ENCODE data around the gene RING1.

The RING1 gene

DNA sequence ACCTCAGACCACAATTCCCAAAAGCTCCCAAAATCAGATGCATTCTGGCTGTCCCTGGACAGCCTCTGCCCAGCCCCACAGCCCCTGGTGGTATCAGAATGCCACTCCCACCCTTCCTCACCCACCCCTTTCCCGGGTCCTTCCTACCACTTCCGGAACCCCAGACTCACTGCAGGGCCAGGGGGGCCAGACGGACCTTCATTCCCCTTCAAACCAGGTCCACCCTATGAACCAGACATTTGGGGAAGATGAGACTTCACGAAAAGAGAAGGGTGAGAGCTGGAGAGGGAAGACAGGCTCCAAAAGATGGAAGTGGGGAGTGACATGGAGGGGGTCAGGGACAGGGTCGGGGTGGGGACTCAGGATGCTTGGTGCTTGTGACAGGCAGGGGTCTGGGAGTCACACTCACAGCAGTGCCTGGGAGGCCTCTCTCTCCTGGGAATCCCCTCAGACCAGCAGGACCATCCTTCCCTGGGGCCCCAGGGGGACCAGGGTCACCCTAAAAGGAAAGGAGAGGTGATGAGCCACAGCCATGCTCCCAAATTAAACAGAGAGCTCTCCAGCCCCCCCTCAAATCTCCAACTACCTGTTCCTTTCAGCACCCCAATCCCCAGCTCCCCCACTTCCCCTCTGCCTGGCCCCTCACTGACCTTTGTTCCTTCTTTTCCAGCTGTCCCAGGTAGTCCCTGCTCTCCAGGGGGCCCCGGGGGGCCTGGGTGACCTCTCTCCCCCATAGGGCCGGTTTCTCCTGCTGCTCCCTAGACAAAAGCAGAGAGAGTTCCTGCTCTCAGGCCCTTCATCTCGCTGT lies 36.2 kb upstream of the RING1 start:
- DNase-seq (ENCODE audit: low read depth in 2 of 2) = no peak

DNA sequence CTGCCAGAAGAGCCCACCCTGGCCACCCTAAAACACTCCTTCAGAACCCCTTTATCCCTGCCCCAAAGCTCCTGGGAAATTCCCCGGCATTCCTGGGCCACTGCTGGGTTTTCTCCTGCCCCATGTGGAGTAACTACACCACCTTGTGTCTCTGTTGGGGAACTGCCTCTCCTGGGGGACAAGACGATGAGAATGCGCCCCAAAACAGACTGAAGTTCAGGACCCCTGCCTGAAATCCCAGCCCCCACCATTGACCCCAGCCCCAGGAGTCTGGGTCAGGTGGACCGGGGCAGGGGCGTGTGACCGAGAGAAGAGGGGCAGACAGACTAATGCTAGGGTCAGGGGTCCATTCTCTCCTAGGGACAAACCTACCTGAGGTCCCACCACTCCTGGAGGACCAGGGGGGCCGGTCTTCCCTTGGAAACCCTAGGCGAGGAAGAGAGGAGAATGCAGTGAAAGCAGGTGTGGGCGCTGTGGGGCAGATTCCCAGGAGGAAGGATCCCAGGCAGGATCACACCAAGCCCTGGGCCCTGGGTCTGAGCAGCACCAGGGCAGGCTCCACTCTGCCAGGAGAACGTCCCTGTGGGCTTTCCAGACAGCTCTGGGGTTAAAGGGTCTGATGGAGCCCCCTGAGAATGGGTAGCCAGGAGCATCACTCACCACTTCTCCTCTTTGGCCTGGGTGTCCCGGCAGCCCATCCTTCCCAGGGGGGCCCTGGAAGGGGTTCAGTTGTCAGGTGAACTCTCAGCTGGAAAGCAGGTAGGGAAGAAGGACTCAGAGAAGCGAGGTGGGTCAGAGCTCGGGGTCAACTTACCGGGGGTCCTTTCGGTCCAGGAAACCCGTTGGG lies 35.4 kb upstream of the RING1 start:
- no peak for DNase-seq (ENCODE audit: low read depth in 2 of 2)

DNA sequence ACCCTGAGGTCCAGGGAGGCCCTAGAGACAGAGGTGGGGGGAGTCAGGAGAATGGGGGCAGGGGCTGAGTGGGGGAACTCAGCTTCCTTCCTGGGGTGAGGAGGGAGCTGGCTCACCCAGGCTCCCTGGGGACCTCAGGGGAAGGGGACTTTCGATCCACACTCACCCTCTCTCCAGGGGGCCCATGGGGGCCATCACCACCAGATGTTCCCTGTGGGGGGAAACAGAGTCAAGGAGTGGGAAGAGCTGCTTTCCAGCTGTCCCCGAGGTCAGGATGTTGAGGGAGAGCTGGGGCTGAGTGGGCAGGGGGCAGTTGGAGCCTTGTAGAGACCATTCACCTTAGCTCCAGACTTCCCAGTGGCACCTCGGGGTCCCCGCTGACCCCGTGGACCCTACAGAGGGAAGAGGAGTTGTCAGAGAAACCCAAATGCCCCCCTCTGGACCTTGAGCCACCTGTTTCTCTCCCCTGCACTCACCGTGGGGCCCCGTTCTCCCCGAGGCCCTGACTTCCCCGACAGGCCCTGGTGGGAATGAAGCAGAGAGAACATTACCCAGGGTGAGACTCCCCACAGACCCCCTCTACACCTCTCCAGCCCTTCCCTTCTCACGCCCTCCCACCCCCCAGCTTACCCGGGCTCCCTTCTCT lies 34.6 kb upstream of the RING1 start:
- no peak for DNase-seq (ENCODE audit: low read depth in 2 of 2)

DNA sequence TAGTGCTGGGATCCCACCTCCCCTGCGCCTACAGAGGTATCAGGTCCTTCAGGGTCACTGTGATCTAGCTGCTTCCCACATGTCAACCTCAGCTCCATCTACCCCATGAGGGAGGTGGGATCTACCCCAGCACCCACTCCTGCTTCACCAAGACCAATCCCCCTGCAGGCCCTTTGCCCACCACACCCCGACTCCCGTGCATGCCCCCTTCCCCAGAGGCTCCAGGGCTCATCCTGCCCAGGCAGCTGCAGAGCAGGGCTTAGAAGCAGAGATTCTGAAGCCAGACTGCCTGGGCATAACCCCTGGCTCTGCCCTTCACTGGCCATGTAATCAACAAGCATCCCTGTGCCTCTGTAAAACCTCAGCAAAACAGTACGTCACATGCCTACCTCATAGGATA lies 33.5 kb upstream of the RING1 start:
- no peak for DNase-seq (ENCODE audit: low read depth in 2 of 2)

DNA sequence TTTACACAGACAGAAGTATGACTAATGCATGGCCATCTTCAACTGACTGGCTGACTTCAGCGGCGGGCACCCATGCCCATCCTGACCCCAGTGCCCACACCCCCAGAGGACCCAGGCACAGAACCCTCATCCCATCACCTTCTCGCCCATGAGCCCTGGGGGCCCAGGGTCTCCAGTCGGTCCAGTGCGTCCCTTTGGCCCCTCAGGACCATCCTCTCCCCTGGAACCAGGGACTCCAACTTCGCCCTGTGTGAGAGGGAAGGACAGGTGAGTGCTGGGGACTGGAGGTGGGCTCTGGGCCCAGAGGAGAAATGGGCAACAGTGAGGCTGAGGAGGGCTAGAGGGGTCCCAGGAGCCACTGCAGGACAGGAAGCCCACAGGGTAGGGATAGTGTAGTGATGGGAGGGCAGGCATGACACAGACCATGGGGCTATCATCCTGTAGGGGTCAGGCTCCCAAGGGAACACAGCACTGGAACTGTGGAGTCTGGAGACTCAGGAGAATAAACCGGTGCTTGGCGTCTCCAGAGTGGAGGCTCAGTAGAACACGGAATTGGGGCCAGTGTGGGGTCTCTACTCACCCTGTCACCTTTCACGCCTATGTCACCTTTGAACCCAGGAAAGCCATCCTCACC lies 32.7 kb upstream of the RING1 start:
- no peak for DNase-seq (ENCODE audit: low read depth in 2 of 2)

DNA sequence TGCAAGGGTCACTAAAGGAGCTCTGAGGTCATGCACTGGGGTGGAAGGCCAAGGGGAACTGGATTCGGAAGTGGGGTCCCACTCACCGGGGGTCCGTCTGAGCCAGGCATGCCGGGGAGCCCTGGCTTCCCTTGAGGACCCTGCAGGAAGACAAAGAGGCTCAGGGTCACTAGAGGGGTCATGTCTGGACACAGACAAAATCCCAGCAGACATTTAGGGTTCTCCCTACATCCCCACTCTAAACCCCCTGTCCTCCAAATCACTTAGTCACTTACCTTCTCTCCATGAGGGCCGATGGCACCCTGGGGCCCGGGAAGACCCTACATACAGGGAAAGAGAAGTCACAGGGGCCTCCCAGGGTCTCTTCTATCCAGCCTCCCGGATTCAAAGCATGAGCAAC lies 31.4 kb upstream of the RING1 start:
- no peak for DNase-seq (ENCODE audit: low read depth in 2 of 2)

DNA sequence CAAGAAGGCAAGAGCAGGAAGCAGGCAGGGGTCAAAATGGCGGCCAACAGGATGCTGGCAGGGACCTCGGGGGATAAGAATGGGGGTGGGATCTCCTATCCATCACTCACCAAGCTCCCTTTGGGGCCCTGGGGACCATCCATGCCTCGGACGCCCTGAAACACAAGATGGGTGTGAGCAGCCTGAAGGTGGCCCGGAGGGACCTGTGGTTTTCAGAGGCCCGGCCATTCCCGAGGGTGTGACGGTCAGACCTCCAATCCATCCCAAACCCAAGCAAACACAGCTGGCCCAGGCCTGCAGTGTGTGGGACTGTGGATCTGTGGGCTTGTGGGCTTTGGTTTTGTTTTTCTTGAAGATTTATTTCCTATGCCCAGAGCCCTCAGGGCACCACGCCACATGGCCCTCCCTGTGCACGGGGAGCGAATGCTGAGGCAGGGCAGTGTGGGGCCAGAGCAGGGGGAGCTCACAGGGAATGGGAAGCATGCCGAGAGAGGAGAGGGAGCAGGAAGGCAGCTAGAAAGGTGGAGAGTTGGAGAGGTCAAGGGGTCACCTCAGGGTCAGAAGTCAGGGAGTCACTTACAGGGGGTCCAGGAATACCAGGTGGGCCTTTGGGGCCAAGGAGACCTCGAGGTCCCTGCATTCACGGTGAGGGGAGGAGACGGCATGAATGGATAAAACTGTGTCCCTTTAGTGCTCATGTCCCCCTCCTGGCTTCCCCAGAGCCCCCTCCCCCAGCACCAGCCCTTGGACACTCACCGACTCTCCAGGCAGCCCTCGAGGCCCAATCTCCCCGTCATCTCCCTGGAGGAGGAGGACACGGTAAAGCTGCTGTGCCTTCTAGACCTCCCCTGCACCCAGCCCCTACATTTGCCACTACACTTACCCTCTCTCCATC lies 30.5 kb upstream of the RING1 start:
- no peak for DNase-seq (ENCODE audit: low read depth in 2 of 2)

DNA sequence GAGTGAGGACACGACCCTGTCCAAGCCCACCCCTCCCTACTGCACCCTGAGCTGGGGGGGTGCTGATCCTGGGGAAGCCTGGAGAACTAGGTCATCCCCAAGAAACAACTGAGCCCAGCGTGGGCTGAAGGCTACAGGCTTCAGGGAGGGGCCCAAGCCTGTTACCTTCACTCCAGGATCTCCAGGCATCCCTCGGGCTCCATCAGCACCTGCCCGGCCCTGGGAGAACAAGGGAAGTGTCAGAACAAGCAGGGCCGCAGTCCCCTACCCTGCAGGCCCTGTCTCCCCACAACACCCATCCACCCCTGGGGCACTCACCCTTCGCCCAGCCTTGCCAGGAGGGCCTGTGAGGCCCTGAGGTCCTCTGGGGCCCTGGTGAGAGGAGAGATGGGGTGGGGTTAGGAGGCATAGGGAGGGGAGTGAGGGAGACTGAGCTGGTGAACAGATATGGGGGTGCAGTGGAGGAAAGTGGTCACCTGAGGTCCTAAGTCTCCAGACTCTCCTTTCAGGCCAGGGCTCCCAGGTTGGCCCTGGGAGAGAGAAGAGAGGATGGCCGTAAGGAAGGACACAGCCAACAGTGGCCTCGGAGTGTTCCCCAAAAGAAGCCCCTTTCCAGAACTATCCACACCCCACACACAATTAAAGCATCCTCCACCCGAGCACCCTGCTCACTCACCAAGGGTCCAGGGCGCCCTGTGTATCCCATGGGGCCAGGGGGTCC lies 29.4 kb upstream of the RING1 start:
- DNase-seq (ENCODE audit: low read depth in 2 of 2) = no peak

DNA sequence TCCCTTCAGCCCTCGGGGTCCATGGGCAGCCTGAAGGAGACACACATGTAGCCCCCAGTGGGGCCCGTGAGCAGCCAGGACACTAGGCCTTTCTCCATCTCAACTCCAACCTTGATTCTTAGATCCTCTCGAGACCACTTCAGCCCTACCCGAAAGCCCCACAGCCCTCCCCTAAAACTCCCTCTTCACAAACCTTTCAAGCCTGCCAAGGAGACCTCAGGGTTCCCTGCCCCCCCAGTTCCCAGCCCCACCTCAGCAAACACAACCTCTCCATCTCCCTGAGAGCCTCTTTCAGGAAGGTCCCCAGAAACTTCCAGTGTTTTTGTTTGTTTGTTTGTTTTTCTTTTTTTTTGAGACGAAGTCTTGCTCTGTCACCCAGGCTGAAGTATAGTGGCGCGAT lies 27.2 kb upstream of the RING1 start:
- DNase-seq (ENCODE audit: low read depth in 2 of 2) = no peak

DNA sequence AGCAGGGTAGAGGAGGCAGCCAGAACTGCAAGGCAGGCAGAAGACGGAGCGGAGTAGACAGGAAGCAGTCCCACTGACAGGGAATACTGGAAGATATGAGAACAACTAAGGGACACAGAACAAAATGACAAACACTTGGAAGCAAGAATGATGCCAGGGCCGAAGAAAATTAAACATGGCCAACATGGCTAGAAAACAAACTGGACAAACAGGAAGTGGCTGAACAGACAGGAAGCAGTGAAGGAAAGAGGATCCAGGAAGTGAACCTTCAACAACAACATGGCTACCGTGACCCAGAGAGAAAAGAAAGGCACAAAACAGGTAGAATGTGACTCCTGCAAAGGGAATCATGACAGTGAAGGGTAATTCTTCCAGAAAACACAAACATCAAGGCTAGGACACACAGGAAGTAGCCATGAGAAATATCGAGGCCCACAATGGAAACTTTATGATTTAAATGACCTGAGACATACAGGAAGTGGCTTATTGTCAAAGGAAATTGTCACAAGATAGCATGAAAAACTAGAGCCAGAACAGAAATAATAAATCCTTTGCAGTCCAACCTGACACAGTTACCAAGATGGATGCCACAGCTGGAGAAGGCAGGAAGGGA lies 25.1 kb upstream of the RING1 start:
- no peak for DNase-seq (ENCODE audit: low read depth in 2 of 2)

DNA sequence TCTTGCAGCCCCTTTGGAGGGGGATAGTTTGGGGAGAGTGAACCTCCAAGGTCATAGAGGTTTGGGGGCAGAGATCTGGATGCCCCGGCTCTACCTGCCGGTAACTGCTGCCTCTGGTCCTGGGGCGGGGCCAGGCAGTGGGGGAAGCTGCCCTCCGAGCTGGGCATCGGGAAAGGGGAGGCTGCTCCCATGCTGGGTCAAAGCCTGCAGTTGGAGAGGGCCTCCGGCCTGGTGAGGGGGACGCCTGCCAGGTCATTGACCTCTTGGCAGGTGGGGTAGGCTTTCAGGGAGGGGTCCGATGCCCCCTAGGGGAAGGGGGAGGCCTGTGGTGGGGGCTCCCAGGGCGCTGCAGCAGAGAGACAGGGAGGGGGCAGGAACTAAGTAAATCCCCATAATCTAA lies 23.1 kb upstream of the RING1 start:
- DNase-seq (ENCODE audit: low read depth in 2 of 2) = no peak

DNA sequence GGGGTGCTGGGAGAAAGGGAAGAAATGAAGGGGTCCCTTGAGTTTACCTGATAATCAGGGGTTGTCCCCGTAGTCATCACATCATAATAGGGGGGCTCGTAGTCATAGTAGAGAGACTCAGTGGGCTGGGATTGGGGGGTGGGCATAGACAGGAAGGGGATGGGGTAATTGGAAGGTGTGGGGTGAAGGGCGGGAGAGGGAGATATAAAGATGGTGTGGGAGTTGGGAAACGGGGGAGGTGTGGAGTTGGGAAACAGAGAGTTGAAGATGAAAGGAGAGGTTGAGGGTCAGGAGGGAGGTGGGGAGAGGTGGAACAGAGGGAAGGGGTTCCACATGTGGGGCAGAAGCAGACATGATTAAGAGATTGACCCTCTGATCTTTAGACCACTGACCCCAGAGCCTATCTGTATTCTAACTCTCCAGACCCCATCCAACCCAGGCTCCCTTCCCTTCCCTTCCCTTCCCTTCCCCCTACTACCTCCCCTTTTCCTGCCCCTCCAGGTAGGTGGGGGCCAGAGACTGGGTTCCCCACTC lies 22.6 kb upstream of the RING1 start:
- no peak for DNase-seq (ENCODE audit: low read depth in 2 of 2)

DNA sequence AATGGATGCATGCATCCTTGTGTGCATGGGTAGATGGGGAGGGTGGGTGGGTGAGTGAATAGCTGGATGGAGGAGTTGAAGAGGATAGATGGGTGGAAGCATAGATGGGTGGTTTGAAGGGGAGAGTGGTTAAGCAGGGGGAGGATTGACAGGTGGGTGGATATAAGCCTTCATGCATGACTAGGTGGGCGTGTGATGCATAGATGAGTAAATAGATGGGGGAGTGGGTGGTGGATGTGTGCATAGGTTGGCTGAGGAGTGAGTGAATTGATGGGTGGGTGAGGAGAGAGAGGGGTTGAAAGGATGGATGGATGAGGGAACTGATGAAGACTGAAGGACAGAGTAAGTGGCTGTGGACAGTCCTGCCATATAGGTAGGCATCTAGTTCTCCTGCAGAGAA lies 20.5 kb upstream of the RING1 start:
- DNase-seq (ENCODE audit: low read depth in 2 of 2) = no peak

DNA sequence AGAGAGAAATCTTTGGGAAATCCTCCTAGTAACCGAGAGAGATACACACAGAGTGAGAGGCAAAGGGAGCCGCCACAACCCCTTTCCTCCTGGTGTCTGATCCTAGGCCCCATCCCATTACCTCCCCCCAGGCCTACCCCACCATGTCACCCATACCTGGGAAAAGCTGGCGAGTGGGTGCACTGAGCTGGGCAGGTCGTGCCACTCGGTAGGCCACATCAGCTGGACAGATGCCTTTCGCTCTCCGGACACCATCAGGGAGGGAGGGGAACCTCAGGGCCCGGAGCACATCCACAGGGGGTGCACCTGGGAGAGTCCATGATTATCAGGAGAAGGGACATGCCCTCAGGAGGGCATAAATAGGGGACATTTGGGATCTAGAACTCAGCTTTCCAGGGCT lies 19.1 kb upstream of the RING1 start:
- DNase-seq (ENCODE audit: low read depth in 2 of 2) = no peak

DNA sequence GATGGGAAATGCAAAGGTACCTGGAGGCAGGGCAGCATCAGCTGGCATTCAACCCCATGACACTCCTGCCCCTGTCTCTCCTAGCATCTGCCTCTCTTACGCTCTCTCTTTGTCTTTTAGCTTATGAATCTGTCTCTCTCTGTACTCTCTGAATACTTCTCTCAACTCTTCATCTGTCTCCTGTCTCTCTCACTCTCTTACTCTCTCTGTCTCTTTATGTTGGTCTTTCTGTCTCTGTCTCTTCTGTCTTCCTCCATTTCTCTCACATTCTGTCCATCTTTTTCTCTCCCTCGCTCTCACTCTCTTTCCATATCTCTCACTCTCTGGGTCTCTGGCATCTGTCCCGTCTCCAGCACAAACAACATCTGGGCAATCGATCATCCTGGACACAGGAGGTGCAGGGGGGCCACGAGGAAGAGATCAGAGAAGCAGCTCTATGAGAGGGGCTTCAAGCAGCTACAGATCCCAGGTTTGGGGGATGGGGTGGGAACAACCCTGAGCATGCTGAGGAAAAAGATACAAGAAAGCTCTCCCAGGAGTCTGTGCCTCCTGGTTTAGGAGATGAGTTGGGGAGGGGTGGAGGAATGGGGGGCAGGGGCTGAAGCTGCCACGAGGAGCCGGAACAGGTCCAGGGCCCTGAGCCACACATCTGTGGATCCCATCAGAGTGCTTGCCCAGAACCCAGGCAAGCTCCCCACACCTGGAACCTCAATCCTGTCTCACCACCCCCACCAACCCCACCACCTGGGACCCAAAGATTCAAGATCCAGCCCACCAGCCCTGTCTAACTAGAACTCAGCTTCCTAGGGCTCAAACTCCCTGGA lies 18.5 kb upstream of the RING1 start:
- DNase-seq (ENCODE audit: low read depth in 2 of 2) = no peak

DNA sequence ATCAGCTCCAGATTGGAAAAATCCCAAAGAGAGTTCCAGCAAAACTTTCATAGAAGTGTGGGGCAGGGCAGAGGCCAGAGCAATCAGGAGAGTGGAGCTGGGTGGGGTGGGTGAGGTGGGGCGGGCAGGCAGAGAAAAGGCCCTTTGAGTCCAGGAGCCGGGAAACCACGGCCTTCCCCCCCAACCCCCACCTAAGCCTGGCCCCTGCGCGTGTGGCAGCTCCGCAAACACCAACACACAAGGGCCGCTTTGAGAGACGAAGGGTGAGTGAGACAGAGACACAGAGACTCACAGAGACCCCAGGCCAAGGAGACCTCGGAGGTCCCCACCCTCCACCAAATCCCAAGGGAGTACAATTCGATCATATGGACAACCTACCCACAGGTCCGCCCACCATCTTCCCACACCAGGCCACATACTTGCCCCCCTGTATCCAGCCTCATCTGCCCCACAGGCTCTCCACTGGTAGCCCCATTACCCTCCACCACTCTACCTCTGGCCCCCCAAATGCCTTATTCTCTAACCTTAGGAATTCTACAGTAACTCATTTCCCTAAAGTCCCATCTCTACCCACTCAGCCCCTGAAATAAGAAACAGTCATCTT lies 17.7 kb upstream of the RING1 start:
- no peak for DNase-seq (ENCODE audit: low read depth in 2 of 2)

DNA sequence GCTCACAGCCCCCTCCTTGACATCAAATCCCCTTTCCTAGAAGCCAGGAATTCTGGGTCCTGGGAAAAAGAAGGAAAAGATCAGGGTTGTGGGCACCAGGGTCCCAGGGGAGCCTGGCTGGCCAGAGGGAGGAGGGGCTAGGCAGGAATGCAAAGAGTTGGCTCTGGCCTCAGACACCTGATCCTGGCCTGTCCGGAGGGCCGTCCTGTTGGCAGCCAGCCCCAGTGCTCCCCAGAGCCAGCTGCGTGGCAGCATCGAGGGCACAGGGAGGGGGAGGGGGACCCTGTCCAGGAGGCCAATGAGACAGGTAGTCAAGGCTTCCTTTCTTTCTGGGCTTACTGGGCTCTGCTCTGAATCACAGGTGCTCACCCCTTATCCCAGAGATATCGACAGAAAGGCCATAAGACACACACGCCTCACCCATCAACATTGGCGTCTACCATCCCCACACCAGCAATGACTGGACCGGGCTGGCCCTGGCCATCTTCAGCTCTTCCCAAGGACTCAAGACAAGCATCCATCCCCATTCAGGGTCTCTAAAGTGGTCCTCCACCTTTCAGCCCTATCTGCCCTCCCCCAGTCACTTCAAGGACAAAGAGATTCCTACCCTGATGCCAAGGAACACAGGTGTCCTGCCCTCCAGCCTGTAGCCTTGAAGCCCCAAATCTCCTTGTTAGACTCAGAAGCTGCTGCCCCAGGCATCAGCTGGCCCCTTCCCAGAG lies 16.8 kb upstream of the RING1 start:
- DNase-seq (ENCODE audit: low read depth in 2 of 2) = no peak

DNA sequence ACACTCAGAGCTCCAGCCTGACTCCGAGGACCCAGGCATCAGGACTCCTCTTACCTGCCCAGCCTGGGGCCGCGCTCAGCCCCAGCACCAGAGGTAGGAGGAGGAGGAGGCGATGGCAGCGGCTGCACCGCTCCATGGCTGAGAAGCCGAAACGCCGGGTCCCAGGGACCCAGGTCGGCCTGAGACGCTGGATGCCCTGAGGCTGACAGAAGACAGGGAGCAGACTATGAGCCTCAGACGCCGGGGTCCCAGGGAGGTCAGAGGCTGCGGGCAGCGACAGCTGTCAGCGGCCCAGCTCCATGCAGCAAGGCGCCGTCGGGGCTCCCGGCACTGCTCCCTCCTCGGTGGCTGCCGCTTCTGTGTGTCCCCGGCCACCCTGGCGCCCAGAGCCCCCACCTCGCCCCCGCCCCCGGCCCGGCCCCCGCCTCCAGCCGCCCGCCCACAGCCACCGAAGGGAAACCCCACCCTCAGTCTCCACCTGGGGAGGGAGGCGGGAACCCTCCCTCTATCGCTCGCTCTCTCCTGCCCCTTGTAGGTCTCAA lies 16.1 kb upstream of the RING1 start, which contains the start of gene COL11A2:
Gene COL11A2 (minus strand): TSS at position 363 of the 542 bp plus-strand sequence. CDS start 227 bp downstream, at position 136.
- no peak for DNase-seq (ENCODE audit: low read depth in 2 of 2)

Data from stimulated activated CD8-positive, alpha-beta memory T cell treated with anti-CD3 and anti-CD28 coated beads, Interleukin-2, amount 100 ng/mL, for 48 hours (primary cell).